Stimulated activated CD8-positive, alpha-beta memory T cell treated with anti-CD3 and anti-CD28 coated beads, Interleukin-7, amount 100 ng/mL, for 48 hours (primary cell): ENCODE measurements around the gene ROBO4.

Experiments
- DNase-seq, 2 donors: peaks; one replicate each; pipeline ENCODE4 v3.0.0-alpha.2; 2020; ENCODE audit warnings: low read depth in 1 of 2; ENCODE audit errors: extremely low read depth in 1 of 2

The ROBO4 gene

DNA sequence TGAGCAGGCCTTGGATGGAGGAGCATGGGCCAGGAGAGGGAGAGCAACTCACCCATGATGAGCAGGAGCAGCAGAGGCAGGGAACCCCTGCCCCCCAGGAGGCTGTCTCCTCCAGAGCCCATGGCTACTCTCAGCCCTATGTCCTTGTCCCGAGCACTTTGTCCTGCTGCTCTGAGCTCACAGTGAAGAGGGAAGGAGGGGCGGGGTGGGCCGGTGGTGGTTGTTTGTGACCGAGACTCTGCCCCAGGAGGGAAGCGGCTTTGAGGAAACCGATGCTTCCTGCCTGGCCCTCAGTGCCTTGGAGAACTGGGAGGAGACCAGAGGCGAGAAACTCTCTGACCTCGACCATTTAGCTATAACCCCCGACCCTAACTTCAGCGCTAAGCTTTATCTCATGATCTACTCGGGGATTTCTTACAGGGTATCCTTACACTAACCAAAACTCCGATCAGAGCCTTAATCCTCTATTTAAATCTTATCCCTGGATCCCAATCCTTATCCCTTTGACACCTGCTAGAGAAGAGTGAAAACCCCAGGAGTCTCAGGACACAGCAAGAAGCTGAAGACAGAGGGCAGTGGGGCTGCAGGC is at the start of gene ROBO4:
Gene ROBO4 (minus strand): TSS at position 192 of the 589 bp plus-strand sequence. CDS start 70 bp downstream, at position 122.
- no peak for DNase-seq

DNA sequence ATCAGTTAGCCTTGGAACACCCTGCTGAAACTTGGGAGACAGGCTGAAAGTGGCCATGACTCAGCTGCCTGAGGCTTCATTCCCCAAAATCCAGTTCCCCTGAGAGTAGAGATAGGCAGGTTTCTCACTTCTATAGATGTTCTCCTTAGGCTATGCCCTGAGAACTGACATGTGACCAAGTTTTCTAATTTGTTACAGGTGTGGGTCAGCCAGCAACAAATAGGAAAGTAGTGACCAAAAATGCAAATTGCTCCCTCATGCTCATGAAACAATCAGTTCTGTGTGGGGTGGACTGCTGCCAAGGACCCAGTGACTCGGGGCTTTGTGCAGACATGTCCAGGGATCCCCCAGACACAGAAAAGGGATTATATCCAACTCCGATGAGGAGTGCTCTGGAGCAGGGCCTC is 49.1 kb upstream of the ROBO4 start:
- DNase-seq, result no peak

DNA sequence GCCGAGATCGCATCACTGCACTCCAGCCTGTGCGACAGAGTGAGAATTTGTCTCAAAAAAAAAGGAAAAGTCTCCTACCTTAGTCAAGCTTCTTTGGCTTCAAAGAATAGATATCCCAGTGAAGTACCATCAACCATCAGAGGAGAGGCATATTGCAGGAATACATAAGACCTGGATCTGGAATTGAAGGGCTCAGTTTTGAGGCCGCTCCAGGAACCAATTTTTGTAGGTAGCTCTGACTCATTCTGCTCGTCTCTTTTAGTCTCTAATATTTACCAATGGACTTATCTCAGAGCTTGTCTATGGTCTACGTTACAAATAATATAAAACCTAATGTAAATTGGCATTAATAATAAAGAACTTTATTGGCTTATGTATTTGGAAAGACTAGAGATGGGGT is 48.2 kb upstream of the ROBO4 start:
- DNase-seq, result no peak

DNA sequence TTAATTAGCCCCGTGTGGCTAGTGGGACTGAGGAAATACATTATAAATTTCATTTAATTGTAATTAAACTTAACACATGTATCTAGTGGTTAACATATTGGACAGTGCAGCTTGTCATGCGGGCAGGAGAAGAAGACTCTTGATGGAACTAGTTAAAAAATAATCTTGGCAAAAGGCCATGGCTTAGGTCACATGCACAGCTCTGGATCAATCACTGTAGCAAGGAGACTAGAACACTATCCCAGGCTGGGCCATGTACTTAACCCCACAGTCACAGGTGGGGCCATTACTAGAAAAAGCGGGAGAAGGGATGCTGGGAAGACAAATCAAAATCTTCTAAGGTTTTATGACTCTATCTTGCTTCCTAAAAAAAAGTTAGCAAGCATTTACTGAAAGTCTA is 46.9 kb upstream of the ROBO4 start:
- DNase-seq, result no peak

DNA sequence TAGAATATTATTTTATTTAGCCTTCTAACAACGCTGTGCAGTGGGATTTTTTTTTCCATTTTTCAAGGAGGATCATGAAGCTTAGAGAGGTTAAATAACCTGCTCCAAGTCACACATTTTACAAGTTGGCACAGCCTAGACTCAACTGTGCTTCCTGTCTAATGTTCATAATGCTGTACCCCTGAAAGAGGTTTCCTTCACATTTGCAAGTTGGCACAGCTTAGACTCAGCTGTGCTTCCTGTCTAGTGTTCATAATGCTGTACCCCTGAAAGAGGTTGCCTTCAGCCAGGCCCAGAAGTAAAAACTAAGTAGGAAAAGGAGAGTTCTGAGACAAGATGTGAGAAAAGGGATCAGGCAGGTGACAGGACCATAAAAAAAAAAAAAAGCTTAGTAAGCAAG is 46.1 kb upstream of the ROBO4 start:
- DNase-seq, result no peak

DNA sequence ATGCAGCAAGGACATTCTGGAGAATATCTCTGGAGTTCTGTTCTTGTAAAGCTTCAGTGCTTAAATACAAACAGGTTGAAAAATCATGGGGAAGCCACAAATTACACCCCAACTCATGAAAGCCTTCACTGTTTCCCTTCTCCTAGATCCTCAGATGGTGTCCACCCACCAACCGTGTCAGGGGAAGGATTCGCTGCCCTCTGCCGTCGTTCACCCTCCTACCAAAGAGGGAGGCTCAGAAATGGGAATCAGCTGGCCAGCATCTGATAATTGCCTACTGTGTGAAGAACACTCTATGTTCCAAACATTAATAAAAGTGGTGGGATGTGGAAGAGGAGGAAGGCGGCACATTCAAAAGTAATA is 45.6 kb upstream of the ROBO4 start:
- DNase-seq, result no peak

DNA sequence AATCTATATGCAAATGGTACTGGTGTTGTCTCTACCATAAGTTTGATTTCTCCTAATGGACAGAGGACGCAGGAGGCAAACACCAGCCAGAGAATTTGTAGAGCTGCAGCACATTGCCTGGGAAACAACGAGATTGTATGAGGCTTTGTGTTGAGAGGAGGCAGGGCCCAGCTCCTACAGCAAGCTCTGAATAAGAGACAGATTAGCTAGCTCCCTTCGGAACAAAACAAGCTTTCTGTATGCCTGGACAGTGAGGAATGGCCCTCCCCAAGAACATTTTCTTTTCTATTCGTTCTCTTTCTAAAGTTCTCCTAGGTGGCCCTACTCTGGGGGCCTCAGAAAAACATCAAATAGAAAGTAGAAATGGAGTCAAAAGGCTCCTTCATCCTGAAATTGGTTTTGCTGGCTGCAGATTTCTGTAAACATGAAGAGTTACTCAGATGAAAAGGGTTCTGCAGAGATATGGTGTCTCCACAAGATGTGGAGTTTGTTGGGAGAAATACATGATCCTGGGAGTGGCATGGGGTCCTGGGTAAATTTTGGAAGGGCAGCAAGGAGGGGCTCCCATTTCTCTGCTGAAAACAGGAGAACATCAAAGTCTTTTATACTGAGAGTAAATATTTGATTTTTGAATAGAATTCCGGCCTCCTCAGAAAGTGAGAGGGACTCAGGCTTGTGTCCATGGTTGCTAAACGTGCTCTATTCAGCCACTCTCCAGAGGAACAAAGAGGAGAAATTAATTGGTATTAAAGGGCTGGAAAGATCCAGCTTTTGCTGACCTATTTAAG is 45.0 kb upstream of the ROBO4 start:
- no peak for DNase-seq

DNA sequence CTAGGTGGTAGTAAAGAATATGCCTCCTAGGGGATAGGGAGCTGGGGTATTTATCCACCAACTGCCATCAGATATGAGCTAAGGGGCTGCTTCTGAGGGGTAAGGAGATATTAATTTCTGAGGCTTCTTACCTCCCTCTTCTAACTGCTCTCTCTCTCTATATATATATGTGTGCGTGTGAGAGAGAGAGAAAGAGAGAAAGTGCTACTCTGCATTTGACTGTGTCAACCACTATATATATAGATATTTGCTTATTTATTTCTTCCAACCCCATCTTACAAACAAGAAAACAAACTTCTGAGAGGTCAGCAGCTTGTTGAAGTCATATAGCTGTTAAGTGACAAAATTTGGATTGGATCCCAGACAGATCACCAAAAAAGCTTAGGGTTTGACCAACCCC is 44.0 kb upstream of the ROBO4 start:
- DNase-seq, result no peak

DNA sequence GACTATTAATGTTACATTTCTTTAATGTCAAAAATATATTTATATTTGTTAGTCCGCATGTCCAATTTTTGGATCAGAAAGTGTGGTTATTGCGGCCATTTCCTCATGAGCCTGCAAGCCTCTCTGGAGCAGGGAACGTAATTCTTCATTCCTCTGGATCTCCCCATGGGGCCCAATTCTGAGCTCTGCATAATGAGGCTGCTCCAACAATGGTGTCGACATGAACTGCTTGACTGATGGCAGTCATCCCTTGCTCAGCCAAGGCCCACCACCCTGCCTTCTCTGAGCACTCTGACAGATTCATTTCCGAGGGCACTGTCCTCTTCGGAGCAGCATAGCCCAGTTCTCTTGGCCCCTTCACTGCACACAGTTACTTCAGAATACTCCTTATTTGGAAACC is 41.3 kb upstream of the ROBO4 start:
- no peak for DNase-seq

DNA sequence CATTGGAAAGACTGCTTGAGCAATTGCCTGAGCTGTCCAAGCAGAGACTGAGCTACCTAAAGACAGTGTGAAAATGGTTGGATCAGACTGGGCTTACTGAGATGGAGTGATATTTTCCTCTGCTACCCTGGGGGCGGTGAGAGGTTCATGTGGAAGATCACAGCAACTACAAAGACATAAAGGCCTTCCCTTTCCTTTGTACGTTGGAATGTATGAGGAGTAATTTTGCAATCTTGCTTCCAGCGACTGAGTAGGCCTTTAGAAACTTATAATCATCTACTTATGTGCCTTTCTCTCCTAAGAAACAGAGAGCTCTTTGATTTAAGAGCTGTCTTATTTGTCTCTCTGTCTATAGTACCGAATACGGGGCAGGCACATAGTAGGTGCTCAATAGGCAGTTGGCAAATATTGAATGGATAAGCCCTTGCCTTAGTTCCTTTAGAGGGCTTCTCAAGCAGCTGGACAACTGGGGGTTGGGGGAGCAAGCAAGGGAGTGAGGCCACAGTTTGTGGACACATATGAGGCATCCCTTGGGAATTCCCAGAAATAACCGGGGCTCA is 40.6 kb upstream of the ROBO4 start:
- DNase-seq, result no peak

DNA sequence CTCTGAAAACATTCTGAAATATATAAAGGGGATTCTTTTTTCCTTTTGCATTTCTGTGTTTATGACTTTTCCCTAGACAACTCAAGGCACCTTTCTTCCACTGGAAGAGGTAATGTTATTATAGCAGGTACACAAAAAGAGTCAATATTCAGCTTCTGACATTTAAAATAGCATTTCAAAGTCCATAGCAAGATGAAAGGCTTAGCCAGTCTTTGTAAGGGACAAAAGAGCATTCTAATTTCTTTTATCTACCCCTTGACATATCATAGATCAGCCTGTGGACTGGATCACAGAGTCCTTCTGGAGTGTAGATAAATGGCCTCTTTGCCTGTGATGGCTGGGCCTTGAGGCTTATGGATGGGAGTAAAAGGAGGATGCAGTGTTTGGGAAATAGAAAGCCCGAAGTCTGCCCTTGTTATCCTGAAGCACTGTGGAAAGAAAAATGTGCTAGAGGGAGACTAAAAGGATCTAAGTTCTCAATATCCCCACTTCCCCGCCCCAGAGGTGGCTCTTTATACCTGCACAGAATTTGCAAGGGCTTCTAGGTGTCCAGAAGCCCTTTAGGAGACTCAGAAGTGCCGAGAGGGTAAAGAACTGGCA is 39.8 kb upstream of the ROBO4 start:
- DNase-seq, result no peak

DNA sequence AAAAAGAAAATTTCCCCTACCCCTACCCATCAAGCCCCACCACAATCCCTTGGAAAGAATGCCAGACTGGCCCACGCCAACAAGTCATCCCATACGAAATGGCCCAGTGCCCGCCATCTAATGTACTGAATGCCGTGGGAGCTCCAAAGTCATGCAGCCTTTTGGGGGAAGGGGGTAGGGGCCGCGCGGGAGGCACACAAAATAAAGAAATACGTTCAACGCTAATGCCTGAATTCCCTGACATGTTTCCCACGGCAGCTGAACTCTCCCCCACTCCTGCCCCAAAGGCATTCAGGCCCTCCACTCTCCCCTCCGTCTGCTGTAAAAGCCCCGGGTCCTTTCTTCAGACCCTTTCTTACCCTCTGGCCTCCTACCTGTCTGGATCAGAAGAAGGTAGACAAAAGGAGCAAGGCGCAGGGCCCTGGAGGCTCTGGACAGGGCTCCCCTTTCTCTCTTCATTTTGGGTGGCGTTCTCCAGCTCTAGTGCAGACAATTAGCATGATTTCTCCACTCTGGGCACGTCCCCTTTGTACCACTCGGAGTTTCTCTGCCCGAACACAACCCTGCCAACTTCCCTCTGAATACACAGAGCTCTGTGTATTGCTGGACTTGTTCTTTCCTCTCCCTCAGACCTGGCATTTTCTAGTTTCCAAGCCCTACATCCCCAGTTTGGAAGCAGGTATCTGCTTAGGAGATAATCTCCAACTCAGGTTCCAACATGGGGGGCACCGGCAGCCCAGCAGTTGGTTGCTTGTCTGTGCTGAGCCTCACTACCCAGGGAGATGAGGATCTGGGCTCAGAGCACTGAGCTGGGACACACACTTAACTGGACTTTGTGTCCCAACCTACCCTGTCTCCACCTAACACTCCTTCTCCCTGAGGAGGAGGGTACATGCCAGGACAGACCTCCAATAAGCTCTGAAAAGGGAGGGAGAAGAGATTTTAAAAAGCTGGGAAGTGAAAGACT is 38.2 kb upstream of the ROBO4 start, which contains the start of gene HEPACAM:
Gene HEPACAM (minus strand): TSS at position 500 of the 967 bp plus-strand sequence. CDS start 41 bp downstream, at position 459.
- DNase-seq, result no peak

DNA sequence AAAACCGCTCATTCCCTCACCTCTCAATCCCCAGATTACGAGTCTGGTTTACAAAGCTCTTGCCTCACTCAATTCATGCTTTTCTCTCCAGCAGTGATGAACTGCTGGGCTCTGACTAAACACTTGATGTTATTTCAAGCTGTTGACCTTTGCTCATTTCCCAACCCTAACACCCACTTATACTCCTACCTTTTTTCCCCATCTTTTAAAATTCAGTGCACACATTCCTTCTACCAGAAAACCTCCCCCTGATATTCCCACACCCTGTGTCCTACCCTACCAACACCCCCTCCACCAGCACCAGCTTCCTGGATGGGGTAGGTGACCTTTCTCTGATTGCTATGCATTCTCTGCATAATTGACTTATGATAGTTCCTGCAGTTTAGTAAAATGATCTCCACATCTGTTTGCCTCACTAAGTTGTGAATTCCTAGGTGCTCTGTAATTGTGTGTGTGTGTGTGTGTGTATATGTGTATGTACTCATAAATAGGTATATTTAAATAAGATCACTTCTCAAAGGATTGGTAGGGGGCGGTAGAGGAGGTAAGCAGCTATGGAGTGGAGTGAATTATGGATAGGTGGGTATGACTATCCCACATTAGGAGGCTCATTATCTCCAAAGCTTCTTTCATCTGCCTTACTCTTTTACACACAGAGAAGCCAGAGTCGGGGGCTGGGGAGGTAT is 37.3 kb upstream of the ROBO4 start:
- no peak for DNase-seq

DNA sequence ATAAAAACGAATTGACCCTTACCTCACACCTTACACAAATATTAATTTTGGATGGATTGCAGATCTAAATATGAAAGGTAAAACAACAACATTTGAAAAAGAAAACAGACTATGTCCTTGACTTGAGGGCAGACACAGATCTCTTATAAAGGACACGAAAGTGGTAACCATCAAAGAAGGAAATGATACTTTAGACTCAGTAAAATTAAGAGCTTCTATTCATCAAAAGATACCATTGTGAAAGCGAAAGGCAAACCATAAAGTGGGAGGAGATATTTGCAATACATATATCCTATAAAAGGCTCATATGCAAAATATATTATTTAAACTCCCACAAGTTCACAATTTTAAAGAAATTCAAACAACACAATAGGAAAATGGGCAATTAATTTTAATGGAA is 33.1 kb upstream of the ROBO4 start:
- no peak for DNase-seq

DNA sequence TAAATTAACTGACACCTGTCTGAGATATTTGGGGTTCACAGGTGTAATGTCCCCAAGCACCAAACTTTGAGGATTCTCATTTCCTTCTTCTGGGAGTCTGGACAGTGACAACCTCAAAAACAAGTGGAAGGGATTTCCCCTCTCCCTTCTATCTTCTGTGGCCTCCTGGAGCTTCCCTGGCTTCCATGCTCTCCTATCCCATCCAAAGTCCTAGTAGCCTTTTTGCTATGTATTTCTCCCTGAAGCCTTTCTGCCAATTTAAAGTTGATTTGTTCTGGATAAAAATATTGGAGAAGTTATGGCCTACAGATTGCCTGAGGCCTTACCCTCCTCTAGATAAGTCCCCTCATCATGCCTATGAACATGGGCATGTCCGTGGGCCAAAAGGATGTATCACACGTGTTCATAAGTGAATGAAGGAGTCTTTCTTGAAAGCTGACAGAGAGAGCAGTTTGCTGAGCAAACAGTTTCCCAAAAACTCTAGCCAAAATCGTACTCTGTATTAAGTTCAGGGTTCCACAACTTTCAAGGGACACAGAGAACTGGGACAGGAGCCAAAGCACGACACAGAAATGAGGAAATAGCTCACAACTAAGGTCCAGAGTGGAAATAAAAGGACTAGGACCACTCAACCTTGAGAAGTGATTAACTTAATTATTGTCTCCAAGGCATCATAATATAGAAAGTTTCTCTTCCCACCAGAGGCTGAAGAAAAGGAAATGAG is 31.4 kb upstream of the ROBO4 start:
- no peak for DNase-seq

DNA sequence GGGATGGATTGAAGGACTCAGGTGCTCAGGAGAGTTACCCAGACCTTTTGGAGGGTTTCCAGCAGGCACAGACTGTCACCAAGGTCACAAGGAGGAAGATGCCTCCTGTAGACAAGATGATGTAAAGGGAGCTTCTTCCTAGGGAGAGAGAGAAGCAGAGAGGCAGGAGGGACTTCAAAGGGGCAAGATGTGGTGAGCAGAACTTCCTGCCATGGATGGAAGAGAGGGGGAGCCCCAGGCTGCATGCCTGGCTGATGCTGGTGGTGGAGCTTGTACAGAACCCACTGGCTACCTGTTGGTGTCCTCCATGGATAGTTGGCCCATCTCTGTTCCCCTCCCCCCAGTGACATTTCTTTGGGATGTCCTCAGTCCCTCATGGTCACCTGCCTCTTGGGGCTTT is 25.6 kb upstream of the ROBO4 start:
- no peak for DNase-seq

DNA sequence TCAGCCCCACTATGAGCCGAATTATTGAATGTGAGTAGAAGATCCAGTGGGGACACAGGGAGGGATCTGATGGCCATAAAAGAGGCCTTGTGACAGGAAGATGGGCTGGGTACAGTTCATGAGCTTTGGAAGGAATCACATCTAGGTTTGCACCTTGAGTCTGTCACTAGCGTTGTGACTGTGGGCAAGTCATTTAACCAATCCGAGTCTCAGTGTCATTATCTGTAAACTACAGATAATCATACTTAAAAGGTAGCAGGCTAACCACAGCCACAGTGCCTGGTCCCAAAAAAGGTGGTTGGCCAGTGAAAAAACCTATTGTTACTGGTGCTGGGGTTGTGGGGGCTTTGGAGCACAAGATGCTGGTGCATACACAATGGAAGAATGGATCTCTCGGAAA is 25.2 kb upstream of the ROBO4 start:
- no peak for DNase-seq

DNA sequence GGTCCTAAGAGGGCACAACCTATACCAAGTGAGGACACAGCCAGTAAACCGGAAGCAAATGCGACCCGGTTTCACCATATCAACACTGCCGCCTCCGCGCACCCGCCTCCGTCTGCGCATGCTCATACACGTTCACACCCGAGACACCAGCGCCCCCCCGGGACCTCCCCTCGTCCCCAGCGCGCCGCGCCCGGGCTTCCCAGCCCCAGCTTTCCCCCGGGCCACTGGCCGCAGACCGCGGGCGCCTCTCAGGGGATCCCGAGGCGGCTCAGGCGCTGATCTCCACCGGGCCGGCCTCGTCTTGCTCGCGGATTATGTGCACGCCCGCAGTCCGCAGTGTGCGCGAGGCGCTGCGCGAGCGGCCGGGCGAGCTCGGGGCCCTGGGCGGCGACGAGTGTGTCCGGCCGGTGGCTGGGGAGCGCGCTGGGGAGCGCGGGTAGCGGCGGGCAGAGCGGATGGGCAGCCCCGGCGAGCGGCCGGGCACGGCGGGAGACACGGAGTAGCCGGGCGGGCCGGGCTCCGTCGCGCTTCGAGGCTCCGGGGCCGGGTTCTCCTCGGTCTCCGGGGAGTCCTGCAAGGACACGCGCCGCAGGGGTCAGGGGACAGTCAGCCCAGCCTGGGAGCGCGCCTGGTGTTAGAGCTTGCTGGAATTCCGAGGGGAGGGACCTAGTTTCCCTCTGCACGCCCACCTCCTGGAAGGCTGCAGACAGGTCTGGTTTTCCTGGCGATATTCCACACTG is 23.4 kb upstream of the ROBO4 start:
- DNase-seq, result peak; percentile 54 to 63

DNA sequence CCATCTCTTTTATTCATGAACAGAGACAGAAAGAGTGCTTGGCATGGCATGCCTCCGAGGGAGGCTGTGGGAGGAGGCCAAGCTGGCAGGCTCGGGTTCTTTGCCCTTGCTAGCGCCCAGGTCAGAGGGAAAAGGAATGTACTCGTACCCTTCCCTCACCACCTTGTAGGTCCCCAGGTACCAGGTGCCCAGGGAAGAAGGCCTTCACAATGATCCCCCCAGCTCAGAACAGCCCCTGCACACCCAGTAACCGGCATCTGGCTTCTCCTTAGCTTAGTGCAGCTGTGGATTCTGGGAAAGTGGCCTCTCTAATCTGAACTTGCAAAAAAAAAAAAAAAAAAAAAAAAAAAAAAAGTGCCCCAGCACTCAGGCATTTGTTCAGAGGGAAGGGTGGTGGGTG is 22.7 kb upstream of the ROBO4 start:
- DNase-seq, result no peak
